Endothelial cell of umbilical vein (primary cell): ENCODE data around the gene AK5. TPM values are rescaled to one million over a fixed set of nuclear protein-coding genes. Genes with fewer than 3 reads are reported as not detected.

Experiments used
- BruUV-seq: library from RNA; stranded (reverse); fragments of 400-500 nt; replicated peaks from 2 replicates; lab custom pipeline; 2021; lab: Mats Ljungman, UMichigan
- CTCF ChIA-PET: fragments of 300-600, 350-600 bp; sonication (Branson Sonifier 250); formaldehyde crosslinking; loops from one replicate; lab custom pipeline; 2021; ENCODE audit warnings: antibody characterized with exemption, inconsistent platforms; lab: Charles Lee
- POLR2A ChIA-PET: fragments of 300-600, 350-600 bp; sonication (Branson Sonifier 250); formaldehyde crosslinking; loops from one replicate; lab custom pipeline; 2021; ENCODE audit warnings: antibody characterized with exemption, inconsistent platforms; lab: Charles Lee
- DNase-seq: peaks from one replicate; pipeline ENCODE4 v3.0.0-alpha.2; 2011; ENCODE audit warnings: low read depth, low spot score
- FAIRE-seq: peaks from 2 replicates; lab custom pipeline; 2011; peaks lifted over from hg19 to GRCh38; lab: Jason Lieb, UNC
- H2AFZ ChIP-seq: 2 replicates; pipeline ENCODE4 v1.6.0; 2012; ENCODE audit warnings: low read depth, low read length, control low read depth, inconsistent platforms
- H3K27ac ChIP-seq: 2 replicates; pipeline ENCODE4 v1.5.1; 2011; ENCODE audit warnings: low read depth, mild to moderate bottlenecking, control low read depth, low read length, moderate library complexity; ENCODE audit not compliant: insufficient read depth
- H3K27me3 ChIP-seq, 2 experiments: 2 replicates each; pipeline versions ENCODE4 v1.6.0 to v1.6.1; 2011; ENCODE audit warnings: low read length in 2 of 2, mixed read lengths in 1 of 2; ENCODE audit not compliant: control insufficient read depth in 2 of 2, insufficient read depth in 2 of 2
- H3K36me3 ChIP-seq, 2 experiments: 2 replicates in 1 of 2; 3 replicates in 1 of 2; pipeline ENCODE4 v1.5.1; 2011; ENCODE audit warnings: low read length in 2 of 2, mild to moderate bottlenecking in 1 of 2, moderate library complexity in 1 of 2; ENCODE audit not compliant: control insufficient read depth in 2 of 2, insufficient read depth in 2 of 2; ENCODE audit errors: extremely low read depth in 1 of 2
- H3K4me1 ChIP-seq: 3 replicates; pipeline ENCODE4 v1.5.1; 2011; ENCODE audit warnings: mild to moderate bottlenecking, low read length; ENCODE audit not compliant: control insufficient read depth, insufficient read depth; ENCODE audit errors: extremely low read depth
- H3K4me2 ChIP-seq: 2 replicates; pipeline ENCODE4 v1.6.1; 2011; ENCODE audit warnings: low read length, control low read depth, mixed read lengths; ENCODE audit not compliant: insufficient read depth
- H3K4me3 ChIP-seq, 3 experiments: fragments of 200-600 bp in 1 of 3; sonication (generic), shearing (Covaris generic) in 1 of 3; replicated peaks in 1 of 3; 2 replicates each; pipeline ENCODE4 v1.5.1; 2011 to 2016; ENCODE audit warnings: control low read depth in 3 of 3, low read length in 3 of 3, mild to moderate bottlenecking in 2 of 3, inconsistent platforms in 1 of 3, low read depth in 1 of 3, moderate library complexity in 1 of 3; ENCODE audit not compliant: insufficient read depth in 1 of 3
- H3K79me2 ChIP-seq: 2 replicates; pipeline ENCODE4 v1.6.0; 2012; ENCODE audit warnings: low read length, inconsistent platforms; ENCODE audit not compliant: control insufficient read depth, insufficient read depth
- H3K9ac ChIP-seq: replicated peaks from 2 replicates; pipeline ENCODE3; 2011; ENCODE audit warnings: low read length, control low read depth; ENCODE audit not compliant: insufficient read depth; ENCODE audit errors: extremely low read depth
- H3K9me1 ChIP-seq: replicated peaks from 3 replicates; pipeline ENCODE4 v1.6.0; 2011; ENCODE audit warnings: mild to moderate bottlenecking, low read length; ENCODE audit not compliant: control insufficient read depth, insufficient read depth; ENCODE audit errors: extremely low read depth
- H3K9me3 ChIP-seq: replicated peaks from 2 replicates; pipeline ENCODE4 v1.5.1; 2012; ENCODE audit warnings: low read length, inconsistent platforms; ENCODE audit not compliant: control insufficient read depth, insufficient read depth
- H4K20me1 ChIP-seq: replicated peaks from 2 replicates; pipeline ENCODE3; 2011; ENCODE audit warnings: mild to moderate bottlenecking, low read length; ENCODE audit not compliant: control insufficient read depth, insufficient read depth; ENCODE audit errors: extremely low read depth
- CTCF ChIP-seq, 2 donors: IDR thresholded peaks; 1 replicate in 1 of 2; 2 replicates in 1 of 2; pipeline ENCODE4 v1.5.1; 2011; ENCODE audit warnings: low read length in 2 of 2, mild to moderate bottlenecking in 2 of 2, moderate library complexity in 2 of 2, control low read depth in 1 of 2, inconsistent platforms in 1 of 2, low read depth in 1 of 2; ENCODE audit not compliant: insufficient read depth in 1 of 2; ENCODE audit errors: extremely low read depth in 1 of 2
- EZH2 ChIP-seq: IDR thresholded peaks from 2 replicates; pipeline ENCODE4 v1.6.1; 2012; ENCODE audit warnings: borderline replicate concordance, low read depth, mild to moderate bottlenecking, moderate library complexity, low read length, inconsistent platforms; ENCODE audit not compliant: severe bottlenecking
- FOS ChIP-seq: IDR thresholded peaks from 2 replicates; pipeline ENCODE4 v1.6.1; 2011; ENCODE audit warnings: mild to moderate bottlenecking, low read length, moderate library complexity, borderline replicate concordance; ENCODE audit not compliant: insufficient read depth
- GATA2 ChIP-seq: IDR thresholded peaks from 2 replicates; pipeline ENCODE4 v1.7.0; 2011; ENCODE audit warnings: low read depth, mild to moderate bottlenecking, moderate library complexity, mixed read lengths, low read length; ENCODE audit not compliant: insufficient read length, insufficient read depth
- JUN ChIP-seq: IDR thresholded peaks from 2 replicates; pipeline ENCODE4 v1.6.1; 2011; ENCODE audit warnings: borderline replicate concordance, low read depth; ENCODE audit not compliant: insufficient read length, insufficient read depth
- MAX ChIP-seq: IDR thresholded peaks from 2 replicates; pipeline ENCODE4 v1.6.1; 2011; ENCODE audit not compliant: insufficient read depth, insufficient read length
- MYC ChIP-seq: IDR thresholded peaks from one replicate; pipeline ENCODE4 v1.6.1; 2011; ENCODE audit warnings: mild to moderate bottlenecking, low read depth, low read length
- POLR2A ChIP-seq: IDR thresholded peaks from 2 replicates; pipeline ENCODE4 v1.6.1; 2012; ENCODE audit warnings: low read depth, mild to moderate bottlenecking, control low read depth, low read length
- POLR2AphosphoS5 ChIP-seq: IDR thresholded peaks from 2 replicates; pipeline ENCODE4 v1.6.1; 2012; ENCODE audit warnings: low read depth, mild to moderate bottlenecking, control low read depth, low read length, moderate library complexity; ENCODE audit not compliant: insufficient read depth
- dilution Hi-C: fragments of 300-500 bp; cut with MboI; formaldehyde crosslinking; loops from one replicate; pipeline ENCODE4 v1.15.0; 2019; ENCODE audit warnings: low sequenced_read_pairs; ENCODE audit not compliant: extremely low pct_ligation_motif_present
- intact Hi-C: fragments of 100-400 bp; cut with micrococcal nuclease; formaldehyde crosslinking; loops from one replicate; pipeline ENCODE4 v1.10.0; 2022
- polyA plus RNA-seq, 4 experiments: library from polyadenylated mRNA; depleted of rRNA in 3 of 4; stranded (reverse) in 3 of 4; unstranded in 1 of 4; fragments of >200 nt; gene quantifications; 2 replicates each; pipeline versions ENCODE4 v1.2.1 to v1.2.3, GENCODE V29; 2011 to 2012; ENCODE audit warnings: missing spikeins in 1 of 4
- total RNA-seq: library from RNA; stranded (reverse); gene quantifications from 2 replicates; pipeline ENCODE4 v1.2.3, GENCODE V29; 2021

The AK5 gene
- total and polyA plus RNA-seq, 2 donors (not counting 3 experiments of a cell fraction or from before 2014, with no cell fraction given) = 5.0 to 7.5 TPM

- Histone ChIP-seq H2AFZ (no peak overlapping the region), H4K20me1 (no peaks in the 10 kb centered on the region), H3K4me2 (no peak overlapping the region), H3K27ac (no peak overlapping the region), H3K4me3 (no peak overlapping the region), H3K9me3 (no peaks in the 10 kb centered on the region), H3K36me3 (no peaks in the 10 kb centered on the region), H3K27me3 (no peaks in the 10 kb centered on the region), H3K9me1 (no peaks in the 10 kb centered on the region), H3K79me2 (no peaks in the 10 kb centered on the region), H3K4me1 (no peaks in the 10 kb centered on the region), H3K9ac (no peak overlapping the region)
- TF ChIP-seq POLR2A = no peak
- TF ChIP-seq POLR2AphosphoS5 = no peak
- no peak for TF ChIP-seq FOS
- no peak for TF ChIP-seq JUN
- TF ChIP-seq CTCF (IDR thresholded peaks at IDR 0.05; ENCODE audit: extremely low read depth in 1 of 2, insufficient read depth in 1 of 2, low read depth in 1 of 2, low read length in 2 of 2) = no peak
- no peak for TF ChIP-seq EZH2
- TF ChIP-seq MYC = no peak
- no peak for TF ChIP-seq MAX
- no peak for TF ChIP-seq GATA2
- FAIRE-seq (no peak), DNase-seq (no peak)
- CTCF ChIA-PET = no interaction called here
- dilution Hi-C loops = no loop called here
- no TSS peak for BruUV-seq
- intact Hi-C loops = no loop called here
- POLR2A ChIA-PET = no interaction called here
These were observed 119.0 kb downstream of the AK5 start for GRCh38 chr1:77400781-77401180.
